A673 (cell line): ENCODE measurements around the gene PFDN2. TPM values are rescaled to one million over a fixed set of nuclear protein-coding genes. Genes with fewer than 3 reads are reported as not detected.

ENCODE experiments used
- BruUV-seq: library from RNA; stranded (reverse); fragments of 400-500 nt; replicated peaks from 2 replicates; lab custom pipeline; 2021; lab: Mats Ljungman, UMichigan
- CTCF ChIA-PET: fragments of 300-600 bp; sonication (Branson Sonifier 250); formaldehyde crosslinking; loops from one replicate; lab custom pipeline; 2022; ENCODE audit warnings: antibody characterized with exemption; lab: Charles Lee
- POLR2A ChIA-PET: fragments of 300-600 bp; sonication (Branson Sonifier 250); formaldehyde crosslinking; loops from one replicate; lab custom pipeline; 2022; ENCODE audit warnings: antibody characterized with exemption; ENCODE audit not compliant: low non-redundant PET; lab: Charles Lee
- DNase-seq: peaks from one replicate; pipeline ENCODE4 v3.0.0-alpha.2; 2015; ENCODE audit warnings: low spot score
- H3K27ac ChIP-seq: fragments of 200-600 bp; sonication (generic); 2 replicates; pipeline ENCODE4 v1.5.1; 2016; ENCODE audit warnings: mixed run types, low read depth, mild to moderate bottlenecking, mixed read lengths, antibody characterized with exemption, low read length; ENCODE audit not compliant: poor library complexity, severe bottlenecking
- H3K27me3 ChIP-seq: fragments of 200-600 bp; sonication (generic); replicated peaks from 2 replicates; pipeline ENCODE4 v1.6.1; 2017; ENCODE audit warnings: mixed run types, low read depth, mild to moderate bottlenecking, mixed read lengths, antibody characterized with exemption, low read length; ENCODE audit not compliant: insufficient read depth, poor library complexity
- H3K36me3 ChIP-seq: fragments of 200-600 bp; sonication (generic); 2 replicates; pipeline ENCODE4 v1.6.1; 2016; ENCODE audit warnings: mixed run types, mild to moderate bottlenecking, mixed read lengths, antibody characterized with exemption, low read length; ENCODE audit not compliant: insufficient read depth, poor library complexity, severe bottlenecking
- H3K4me1 ChIP-seq: fragments of 200-600 bp; sonication (generic); 2 replicates; pipeline ENCODE4 v1.6.1; 2017; ENCODE audit warnings: mixed run types, mild to moderate bottlenecking, mixed read lengths, antibody characterized with exemption, low read length; ENCODE audit not compliant: insufficient read depth, poor library complexity, severe bottlenecking
- H3K4me3 ChIP-seq: fragments of 200-600 bp; sonication (generic); 2 replicates; pipeline ENCODE4 v1.5.1; 2016; ENCODE audit warnings: low read depth, mixed run types, mild to moderate bottlenecking, mixed read lengths, low read length; ENCODE audit not compliant: poor library complexity, severe bottlenecking
- H3K9me3 ChIP-seq: fragments of 200-600 bp; sonication (generic); 2 replicates; pipeline ENCODE4 v1.6.1; 2016; ENCODE audit warnings: mixed run types, low read depth, mild to moderate bottlenecking, mixed read lengths, antibody characterized with exemption, low read length; ENCODE audit not compliant: poor library complexity, severe bottlenecking
- EZH2 ChIP-seq: fragments of 200-600 bp; sonication (generic); IDR thresholded peaks from 2 replicates; pipeline ENCODE4 v1.6.1; 2017; ENCODE audit warnings: borderline replicate concordance, low read depth, mild to moderate bottlenecking, mixed read lengths, antibody characterized with exemption, low read length; ENCODE audit not compliant: poor library complexity, severe bottlenecking
- intact Hi-C: fragments of 100-400 bp; cut with micrococcal nuclease; formaldehyde crosslinking; loops from one replicate; pipeline ENCODE4 v1.10.0; 2022; ENCODE audit not compliant: unreplicated experiment
- total RNA-seq: library from RNA; stranded (reverse); gene quantifications from 2 replicates; pipeline ENCODE4 v1.2.3, GENCODE V29; 2021
- TF ChIP-seq, protein P1 (sequence below): fragments of 300-800, 200-600 bp; sonication (generic); conservative IDR thresholded peaks from 2 replicates; pipeline ENCODE4 v1.5.1; 2017; ENCODE audit warnings: low read depth, mild to moderate bottlenecking, antibody characterized with exemption, low read length, moderate library complexity, mixed read lengths

Gene PFDN2
- total RNA-seq, 1 experiment from 2014 or later = 131 TPM

DNA sequence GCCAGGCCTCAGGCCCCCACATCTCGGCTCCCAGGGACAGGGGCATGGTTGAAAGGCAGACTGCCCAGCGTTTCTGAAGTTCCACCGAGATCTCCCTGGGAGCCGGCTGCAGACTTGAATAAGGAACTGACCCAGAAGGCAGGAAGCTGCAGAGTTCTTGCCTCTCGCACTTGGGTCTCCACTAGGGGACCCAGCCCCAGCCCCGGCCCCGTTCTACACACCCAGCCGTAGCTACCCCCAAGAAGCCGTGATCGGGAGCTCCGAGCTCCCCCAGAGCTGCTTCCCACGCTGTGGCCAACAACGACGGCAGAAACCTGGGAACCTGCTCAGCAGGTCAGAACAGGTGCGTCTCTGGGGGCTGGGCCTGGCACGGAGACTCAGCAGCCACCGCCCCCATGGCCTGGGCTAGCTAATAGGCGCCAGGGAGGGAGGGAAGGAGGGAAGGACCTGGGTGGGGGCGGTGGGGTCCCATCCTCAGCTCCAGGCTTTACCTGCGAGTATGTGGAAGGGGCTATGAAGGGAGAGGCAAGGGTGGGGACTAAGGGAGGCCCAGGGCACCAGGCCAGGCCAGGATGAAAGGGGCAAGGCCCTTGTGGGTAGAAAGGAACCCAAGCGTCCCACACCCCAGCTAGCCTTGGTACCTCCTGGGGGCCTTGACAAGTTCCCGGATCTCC, 28.4 kb downstream of the PFDN2 start, which contains the start of gene NECTIN4:
Gene NECTIN4 (minus strand): TSS at position 308 of the 674 bp plus-strand sequence. CDS start 262 bp downstream, at position 46.
- ChIA-PET CTCF (no interaction called here), POLR2A (no interaction called here)
- intact Hi-C loops = no loop called here
- no peaks in the 10 kb centered on the region for H3K36me3 ChIP-seq
- H3K4me3 ChIP-seq = no peak within 1 kb of the TSS
- BruUV-seq = no TSS peak
- H3K27me3 ChIP-seq = no peaks in the 10 kb centered on the region
- H3K9me3 ChIP-seq = no peaks in the 10 kb centered on the region
- H3K4me1 ChIP-seq = no peaks in the 10 kb centered on the region
- H3K27ac ChIP-seq = no peak within 1 kb of the TSS
- no peak for DNase-seq
- TF ChIP-seq, protein P1, sequence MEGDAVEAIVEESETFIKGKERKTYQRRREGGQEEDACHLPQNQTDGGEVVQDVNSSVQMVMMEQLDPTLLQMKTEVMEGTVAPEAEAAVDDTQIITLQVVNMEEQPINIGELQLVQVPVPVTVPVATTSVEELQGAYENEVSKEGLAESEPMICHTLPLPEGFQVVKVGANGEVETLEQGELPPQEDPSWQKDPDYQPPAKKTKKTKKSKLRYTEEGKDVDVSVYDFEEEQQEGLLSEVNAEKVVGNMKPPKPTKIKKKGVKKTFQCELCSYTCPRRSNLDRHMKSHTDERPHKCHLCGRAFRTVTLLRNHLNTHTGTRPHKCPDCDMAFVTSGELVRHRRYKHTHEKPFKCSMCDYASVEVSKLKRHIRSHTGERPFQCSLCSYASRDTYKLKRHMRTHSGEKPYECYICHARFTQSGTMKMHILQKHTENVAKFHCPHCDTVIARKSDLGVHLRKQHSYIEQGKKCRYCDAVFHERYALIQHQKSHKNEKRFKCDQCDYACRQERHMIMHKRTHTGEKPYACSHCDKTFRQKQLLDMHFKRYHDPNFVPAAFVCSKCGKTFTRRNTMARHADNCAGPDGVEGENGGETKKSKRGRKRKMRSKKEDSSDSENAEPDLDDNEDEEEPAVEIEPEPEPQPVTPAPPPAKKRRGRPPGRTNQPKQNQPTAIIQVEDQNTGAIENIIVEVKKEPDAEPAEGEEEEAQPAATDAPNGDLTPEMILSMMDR = no peak
- TF ChIP-seq EZH2 = no peak

DNA sequence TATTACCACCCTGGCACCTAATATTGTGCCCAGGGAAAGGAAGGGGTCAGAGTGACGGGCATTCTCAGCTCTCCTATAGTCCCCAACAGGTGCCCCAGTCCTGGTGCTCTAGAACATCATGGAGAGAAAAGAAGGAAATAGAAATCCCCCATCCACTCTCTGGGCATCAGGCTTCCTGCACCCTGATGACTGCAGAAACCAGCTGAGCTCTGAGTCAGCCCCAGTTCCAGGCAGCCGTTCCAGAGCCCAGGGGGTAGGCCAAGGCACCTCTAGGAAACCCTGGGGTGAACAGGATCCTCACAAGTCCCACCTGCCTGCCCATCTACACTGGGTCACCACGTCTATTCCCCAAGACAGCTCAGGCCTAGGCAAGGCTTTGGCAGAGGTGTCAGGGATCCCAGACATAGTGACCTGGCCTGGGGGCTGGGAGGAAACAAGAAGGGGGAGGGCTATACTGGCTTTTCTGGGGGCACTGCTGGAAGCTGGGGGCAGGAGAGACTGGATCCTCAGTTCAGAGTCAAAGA, 29.2 kb downstream of the PFDN2 start:
- Histone ChIP-seq H3K4me3 (no peak overlapping the region), H3K36me3 (no peaks in the 10 kb centered on the region), H3K27me3 (no peaks in the 10 kb centered on the region), H3K4me1 (no peaks in the 10 kb centered on the region), H3K9me3 (no peaks in the 10 kb centered on the region), H3K27ac (no peak overlapping the region)
- no peak for DNase-seq
- ChIA-PET POLR2A (no interaction called here), CTCF (no interaction called here)
- BruUV-seq = no TSS peak
- intact Hi-C loops = no loop called here
- TF ChIP-seq, protein P1 = no peak
- no peak for TF ChIP-seq EZH2

DNA sequence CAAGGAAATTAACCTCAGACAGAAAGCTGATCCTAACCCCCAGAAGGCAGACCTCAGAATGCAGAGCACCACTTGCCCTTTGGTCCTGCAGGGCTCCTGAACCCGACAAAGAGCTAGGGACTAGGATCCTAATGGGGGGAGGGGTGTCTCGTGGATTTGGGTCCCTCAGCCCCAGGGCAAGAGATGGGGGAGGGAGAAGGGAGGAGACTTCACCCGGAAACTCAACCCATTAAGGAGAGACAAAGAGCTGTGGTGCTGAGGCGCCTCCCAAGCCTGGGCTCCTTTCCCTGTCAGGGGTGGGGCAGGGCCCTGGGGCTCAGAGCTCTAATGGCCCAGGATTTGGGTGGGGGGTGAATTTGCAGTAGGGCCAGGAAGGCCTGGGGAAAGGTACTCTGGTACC, 31.4 kb downstream of the PFDN2 start:
- ChIA-PET POLR2A (no interaction called here), CTCF (no interaction called here)
- Histone ChIP-seq H3K27me3 (no peaks in the 10 kb centered on the region), H3K4me1 (no peaks in the 10 kb centered on the region), H3K36me3 (no peaks in the 10 kb centered on the region), H3K4me3 (no peak overlapping the region), H3K27ac (no peak overlapping the region), H3K9me3 (no peaks in the 10 kb centered on the region)
- TF ChIP-seq, protein P1 = no peak
- no peak for TF ChIP-seq EZH2
- BruUV-seq = no TSS peak
- intact Hi-C loops = no loop called here
- DNase-seq = no peak
